Stimulated activated CD4-positive, alpha-beta T cell treated with anti-CD3 and anti-CD28 coated beads, Interleukin-4, amount 100 ng/mL, for 24 hours (primary cell): ENCODE data around the gene PXDN.

Experiments used
- DNase-seq: peaks from one replicate; pipeline ENCODE4 v3.0.0-alpha.2; 2020

Gene PXDN

GRCh38 chr2:1647417-1648240, 96.7 kb downstream of the PXDN start:
- DNase-seq: no peak

DNA sequence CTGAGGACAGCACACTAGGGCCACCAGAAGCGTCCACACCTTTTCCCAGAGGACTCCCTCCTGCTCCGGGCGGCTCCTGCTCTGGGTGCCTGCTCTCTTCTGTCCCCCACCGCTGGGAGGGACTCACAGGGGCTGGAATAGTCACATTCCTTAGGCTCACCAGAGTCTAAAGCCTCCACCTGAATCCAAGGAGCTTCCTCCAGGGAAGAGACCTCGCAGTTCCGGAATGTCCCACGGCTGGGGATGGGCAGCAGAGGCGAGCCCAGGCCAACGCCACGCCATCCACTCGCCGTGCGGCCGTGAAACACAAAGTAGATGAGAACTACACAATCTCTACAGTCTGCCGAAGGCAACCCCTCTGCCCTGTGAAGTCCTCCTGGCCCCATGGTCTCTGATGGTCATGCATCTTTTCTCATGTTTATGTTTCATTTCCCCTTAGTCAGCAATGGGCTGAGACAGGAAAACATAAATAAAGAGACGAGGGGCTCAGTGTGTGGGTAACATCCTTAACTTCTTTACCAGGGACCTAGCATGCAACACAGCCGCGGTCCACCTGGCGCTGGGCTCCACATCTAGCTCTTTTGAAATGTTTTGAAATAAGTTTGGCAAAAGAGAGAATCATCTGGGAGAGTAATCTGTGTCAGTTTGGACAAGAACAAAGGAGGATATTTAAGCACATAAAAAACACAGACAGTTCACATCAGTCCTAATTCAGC, 98.4 kb downstream of the PXDN start:
- DNase-seq: no peak

- no peak for DNase-seq
These were observed 99.9 kb downstream of the PXDN start for GRCh38 chr2:1644427-1644826.

DNA sequence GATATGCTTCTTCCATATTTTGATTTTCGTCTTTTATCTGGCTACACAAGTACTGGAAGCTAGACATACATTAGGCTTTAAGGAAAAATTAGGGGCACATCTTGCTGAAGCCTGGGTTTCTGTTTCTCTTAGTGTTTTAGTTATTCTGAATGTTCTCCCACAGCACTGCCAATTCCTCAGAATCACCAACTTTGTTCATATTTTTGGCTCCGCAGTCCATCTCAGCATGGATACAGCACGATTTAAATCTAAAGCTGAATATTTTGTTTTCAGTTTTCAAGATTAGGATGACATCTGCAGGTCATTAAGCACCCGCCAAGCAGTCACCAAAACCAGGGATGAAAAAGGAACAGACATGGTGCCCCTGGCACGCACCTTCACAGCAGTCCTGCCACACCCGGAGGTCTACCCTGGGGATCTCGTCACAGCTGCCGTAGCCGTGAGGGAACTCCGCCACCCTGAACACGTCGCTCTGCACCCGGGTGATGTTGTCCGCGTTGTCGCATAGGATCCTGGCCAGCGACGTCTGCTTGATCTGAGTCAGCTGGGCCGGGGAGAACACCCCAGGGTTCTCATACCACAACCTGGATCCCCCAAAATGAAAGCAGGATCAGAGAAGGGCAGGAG, 101.2 kb downstream of the PXDN start:
- no peak for DNase-seq

DNA sequence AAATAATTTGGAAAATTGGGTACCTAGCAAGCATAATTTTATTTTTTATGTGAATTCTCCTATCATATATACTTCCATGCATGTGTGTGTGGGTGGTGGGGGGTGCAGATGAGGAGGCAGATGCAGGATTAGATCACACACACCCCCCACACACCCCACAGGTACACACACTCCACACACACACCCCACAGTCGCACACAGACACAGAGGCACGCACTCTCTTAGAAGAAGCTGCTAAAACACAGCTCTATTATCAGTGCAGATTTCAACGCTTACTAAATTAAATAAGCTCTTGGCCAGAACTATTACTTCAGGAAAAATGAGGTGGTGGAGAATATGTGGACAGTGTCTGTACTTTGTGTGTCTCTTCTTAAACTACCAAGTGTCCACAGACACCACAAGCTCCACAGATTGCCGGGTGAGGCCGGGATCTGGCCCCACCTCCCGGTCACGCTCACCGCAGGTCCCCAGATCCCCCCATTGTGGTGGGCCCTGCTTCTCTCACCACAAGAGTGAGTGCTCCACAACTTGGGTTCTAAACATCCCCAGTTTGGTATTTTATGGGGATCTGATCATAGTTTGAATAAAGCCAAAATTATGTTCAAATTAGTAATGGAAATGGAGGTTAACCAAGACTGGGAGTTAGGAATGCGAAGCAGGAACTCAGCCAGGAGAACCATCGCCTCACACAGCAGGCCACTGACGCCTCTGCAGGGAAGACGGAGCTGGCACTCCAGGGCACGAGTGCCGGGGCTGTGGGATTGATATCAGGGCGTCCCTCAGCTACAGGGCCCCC, 102.1 kb downstream of the PXDN start:
- DNase-seq: no peak

DNA sequence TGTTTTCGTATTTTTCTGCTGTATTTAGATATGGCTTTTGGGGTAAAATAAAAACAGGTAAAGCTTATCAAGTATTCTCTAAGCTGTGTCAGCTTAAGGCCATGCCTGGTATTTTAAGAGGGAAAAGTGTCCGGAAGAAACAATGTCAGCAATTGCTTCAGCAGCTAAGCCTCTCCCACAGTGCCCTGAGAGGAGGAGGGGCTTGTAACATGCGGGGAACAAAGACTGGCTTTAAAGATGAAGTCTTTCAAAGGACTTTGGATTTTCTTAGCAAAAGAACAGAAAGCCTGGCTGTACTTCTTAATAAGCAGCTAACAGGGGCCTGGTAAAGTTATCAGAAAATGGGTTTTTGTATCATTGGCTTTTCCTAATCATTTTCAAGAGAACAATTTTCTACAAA, 102.8 kb downstream of the PXDN start:
- DNase-seq: no peak

- no peak for DNase-seq
These were observed 103.8 kb downstream of the PXDN start for GRCh38 chr2:1640301-1641135.

GRCh38 chr2:1639086-1639858, 105.0 kb downstream of the PXDN start:
- DNase-seq: no peak

DNA sequence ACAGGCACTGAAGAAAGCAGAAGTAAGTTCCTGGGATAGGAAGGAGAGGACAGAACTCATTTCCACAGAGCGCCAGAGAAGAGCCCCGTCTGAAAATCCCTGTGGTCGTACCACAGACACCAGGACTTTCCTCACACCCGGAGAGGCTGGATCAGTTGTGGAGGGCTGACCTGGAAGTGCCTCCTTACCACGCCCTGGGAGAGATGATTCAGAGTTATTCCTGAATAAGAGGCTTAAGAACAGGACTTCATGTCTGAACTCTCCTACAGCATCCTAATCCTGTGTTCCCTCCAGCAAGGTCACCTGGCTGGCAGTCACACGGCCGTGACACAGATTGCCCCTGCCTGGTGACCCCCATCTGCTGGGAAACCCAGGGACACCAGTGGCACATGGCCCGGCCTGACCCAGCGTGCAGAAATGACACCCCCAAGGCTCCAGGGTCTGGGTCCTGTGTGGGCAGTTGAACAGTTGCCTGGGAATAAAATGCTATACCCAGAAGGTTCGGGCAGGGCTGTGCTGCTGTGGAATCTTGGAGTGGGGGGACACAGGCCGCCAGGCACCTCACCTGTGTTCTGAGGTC, 105.9 kb downstream of the PXDN start:
- no peak for DNase-seq

DNA sequence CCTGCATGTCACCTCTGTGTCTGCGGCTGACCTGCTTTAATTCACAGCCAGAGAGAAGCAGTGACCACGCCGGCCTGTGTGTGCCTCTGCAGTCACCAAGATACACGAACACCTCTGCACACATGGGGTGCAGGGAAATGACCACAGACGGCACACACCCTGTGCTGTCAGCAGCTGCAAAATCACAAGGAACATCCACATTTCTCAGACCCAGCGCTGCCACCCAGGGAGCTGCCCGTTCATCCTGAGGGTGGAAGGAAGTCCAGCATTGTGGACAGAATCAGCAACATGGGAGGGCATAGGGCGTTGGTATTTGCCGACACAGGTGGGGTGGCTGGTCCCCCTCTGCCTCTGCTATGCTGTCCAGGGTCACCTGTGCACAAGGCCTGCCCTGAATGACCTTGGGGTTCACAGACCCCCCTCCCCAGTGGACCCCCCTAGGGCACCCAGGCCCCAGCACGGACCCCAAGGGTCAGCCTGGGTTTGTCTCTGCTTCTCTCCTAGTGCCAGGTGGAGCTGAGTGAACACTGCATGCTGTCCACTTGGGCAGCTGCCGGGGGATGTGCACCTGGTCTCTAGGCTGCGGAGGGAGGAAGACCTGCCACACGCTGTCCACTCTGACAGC, 107.4 kb downstream of the PXDN start:
- DNase-seq: no peak

DNA sequence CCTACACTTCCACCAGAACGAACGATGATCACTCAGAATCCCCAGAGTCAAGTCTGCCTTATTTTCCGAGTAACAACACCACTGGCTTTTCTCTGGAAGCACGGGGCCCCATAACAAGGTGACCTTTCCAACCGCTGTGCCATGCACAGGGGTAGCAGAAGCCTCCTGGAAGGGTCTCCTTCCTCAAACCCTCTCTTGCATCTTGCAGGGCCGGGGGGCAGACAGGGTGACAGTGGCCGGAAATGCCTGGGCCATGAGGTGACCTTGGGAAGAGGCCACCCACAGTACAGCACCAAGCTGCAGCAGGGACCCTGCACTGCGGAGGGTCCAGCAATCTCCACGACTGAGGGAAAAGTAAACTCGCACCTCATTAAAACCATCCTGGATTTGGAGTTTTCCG, 108.5 kb downstream of the PXDN start:
- DNase-seq: no peak

DNA sequence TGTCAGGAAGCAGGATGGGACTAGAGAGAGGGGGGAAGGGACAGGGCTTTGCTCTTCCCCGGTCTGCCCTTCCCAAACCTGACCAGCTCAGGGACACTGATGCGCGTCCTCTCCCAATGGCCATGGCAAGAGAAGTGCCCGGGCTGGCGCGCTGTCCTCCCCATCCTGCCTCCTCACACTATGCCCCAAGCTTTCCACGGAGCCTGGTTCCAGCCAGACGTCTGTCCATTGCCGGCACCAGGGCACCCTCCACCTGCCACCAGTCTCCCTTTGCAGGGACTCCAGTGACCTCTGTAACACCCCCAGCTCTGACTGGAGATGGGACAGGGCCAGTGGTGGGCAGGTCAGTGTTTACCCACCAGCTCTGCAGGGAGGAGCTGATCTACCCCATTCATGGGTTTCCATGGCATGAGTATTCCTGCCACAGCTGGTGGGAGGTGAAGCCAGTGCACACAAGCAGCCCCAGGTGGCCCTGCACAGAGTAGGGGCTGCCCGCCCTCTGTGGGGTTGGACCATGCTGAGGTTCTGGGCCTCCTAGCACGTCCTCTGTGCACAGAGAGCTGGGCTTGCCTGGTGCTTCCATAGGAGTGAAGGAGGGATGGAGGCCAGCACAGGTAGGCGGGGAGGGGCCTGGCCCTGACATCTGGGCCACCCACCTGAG, 109.5 kb downstream of the PXDN start:
- DNase-seq: no peak

- no peak for DNase-seq
These were observed 110.3 kb downstream of the PXDN start for GRCh38 chr2:1633936-1634587.

- DNase-seq: no peak
These were observed 111.1 kb downstream of the PXDN start for GRCh38 chr2:1633092-1633671.

GRCh38 chr2:1632510-1632909, 111.8 kb downstream of the PXDN start:
- DNase-seq: no peak

DNA sequence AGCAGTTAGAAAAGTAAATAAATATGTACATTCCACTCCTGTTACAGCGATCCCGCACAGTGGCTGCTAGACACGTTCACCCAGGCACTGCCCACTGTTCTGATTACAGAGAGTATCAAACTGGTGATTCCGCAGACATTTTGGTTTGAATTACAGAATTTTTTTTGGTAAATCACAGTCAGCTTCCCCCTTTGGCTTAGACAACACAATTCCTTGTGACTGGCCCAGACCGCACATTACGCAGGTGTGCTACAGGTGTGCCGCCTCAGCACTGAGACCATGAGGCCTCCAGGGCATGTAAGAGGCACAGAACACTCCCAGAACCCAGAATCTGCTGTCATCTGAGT, 112.3 kb downstream of the PXDN start:
- no peak for DNase-seq

DNA sequence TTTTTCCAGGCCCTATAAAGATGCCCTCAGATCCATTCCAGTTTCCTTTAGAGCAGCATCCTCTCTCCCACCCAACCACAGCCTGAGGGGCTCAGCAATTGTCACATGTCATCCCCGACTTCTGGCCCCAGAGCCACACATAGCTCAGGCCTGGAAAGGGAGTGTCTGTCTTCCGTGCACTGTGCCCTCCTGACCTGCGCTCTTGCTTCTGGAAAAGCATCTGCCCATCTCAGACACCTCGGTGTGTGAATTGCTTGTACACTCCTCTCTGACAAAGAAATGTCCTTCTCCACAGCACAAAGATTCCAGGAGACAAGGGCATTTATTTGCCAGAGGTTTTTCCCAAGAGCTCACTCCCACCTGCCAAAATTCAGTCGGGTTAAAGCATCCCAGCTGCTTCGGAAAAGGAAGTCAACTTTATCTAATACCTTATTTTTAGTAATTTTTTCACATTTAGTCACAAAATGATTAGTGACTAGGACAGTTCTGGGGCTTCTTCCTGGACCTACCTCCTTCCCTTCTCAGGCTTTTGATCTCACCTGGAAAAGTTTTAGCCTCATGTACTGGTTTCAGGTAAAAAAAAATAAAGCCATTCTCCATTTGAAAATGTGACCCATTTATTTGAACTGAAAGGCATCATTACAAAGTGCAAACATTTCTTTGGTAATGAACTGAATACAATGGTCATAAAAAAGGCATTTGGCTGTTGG, 112.9 kb downstream of the PXDN start:
- DNase-seq: no peak

GRCh38 chr2:1628893-1629292, 115.4 kb downstream of the PXDN start:
- no peak for DNase-seq
